NCI-H2227 treated with DMSO at 0.1 percent for 48 hours (cell line): ENCODE data around the gene WDR27.
"Not testable (repeated sequence)": the region's sequence is repeated elsewhere in the genome, so short reads cannot be mapped to it uniquely, and the experiment has no call there.

ENCODE experiments used
- DNase-seq: peaks from one replicate; lab custom pipeline; 2025; lab: John Stamatoyannopoulos, UW

The WDR27 gene

DNA sequence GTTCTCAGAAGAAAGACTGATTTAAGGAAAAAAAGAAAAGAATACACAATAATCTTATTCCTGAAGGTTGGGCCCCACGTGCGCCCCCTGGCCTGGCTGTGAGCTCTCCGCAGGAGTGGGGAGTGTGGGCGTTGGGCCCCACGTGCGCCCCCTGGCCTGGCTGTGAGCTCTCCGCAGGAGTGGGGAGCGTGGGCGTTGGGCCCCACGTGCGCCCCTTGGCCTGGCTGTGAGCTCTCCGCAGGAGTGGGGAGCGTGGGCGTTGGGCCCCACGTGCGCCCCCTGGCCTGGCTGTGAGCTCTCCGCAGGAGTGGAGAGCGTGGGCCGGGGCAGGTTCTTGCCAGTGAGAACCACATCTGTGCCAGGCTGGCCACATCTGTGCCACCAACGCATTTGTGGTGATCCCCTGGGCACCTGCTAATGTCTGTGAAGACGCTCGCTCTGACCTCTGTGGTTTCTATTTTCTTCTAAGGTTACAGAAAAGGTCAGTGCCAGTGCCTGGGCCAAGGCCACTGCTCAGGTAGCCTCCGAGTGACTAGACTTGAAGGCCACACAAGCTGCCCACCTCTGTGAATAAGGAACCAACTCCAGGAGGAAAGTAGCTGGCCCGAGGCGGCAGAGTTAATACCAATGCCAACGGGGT is 41.0 kb downstream of the WDR27 start:
- no peak for DNase-seq

DNA sequence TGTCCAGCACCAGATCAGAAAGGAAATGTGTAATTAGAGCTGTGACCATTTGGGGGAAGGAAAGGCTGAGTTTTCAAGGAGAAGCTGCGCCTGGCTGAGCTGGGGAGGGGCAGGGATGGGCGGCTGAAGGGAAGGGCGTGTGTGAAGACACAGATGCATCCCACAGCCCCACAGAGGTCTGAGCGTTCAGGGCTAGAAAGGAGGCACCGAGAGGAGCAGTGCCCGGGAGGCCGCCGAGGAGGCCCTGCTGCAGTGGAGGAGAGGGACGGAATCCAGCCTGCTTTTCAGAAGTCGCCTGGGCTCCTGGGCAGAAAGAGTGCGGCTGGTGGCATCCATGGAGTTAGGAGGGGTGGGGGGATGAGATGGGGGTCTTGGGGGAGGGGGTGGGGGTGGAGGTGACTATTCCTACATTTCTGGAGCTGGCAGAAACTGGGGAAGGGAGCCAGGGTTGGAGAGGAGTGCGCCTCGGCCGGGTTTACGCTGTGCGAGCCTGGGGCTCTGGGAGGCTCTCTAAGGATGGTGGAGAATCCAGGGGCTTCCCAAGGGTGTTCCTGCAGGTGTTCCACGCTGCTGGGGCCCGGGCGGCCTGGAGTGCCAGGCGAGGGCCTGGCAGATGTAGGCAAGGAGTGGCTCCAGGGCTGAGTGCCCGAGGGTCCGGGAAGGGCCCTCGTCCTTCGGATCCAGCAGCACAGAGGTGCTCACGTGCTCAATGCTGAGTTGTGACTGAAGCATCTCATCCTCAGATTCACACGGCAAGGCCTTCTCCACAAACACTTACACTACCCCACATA is 41.8 kb downstream of the WDR27 start:
- DNase-seq: no peak

DNA sequence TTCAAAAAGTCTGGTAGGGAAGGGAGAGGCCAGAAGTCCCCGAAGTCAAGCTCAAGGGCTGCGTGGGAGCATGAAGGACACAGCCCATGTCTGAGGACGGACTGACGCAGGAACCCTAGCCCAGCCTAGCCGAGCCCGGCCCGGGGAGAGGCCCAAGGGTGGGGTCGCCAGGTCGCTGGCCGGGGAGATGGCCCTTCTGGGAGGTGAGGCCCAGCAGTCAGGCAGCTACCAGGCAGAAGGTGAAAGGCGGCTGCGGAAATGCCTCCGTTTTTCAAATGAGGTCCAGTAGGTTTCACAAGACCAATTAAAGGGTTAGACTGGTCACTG is 44.6 kb downstream of the WDR27 start:
- DNase-seq: no peak

DNA sequence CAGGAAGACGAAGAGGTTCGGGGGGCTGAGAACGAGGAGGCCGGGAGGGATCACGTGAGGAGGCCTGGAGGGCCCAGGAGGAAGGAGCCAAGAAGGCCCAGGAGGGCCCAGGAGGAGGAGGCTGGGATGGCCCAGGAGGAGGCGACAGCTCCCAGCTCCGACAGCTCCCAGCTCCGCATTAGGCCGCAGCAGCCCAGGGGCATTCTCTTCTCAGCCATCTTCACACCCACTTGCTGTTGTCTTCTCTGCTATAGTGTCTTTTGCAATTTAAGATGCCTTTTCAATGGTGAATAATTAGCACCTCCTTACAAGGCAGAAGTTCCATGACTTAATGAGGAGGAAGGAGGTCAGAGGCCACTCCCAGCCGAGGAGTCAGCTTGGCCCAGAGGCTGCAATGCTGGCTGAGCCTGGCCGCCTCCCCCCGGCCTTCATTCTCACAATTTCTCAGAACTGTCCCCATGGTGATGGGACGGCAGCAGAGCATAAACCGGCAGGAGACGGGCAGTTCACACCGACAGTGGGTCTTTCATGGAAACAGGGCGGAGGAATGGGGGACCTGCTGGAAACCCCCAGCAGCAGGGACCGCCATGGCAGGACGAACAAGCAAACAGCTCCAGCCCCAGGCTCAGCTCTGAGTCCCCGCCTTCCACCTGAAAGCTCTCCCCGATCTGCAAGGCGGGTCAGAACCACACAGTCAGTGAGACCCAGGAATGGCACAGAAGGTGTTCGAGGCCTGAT is 45.1 kb downstream of the WDR27 start:
- no peak for DNase-seq

DNA sequence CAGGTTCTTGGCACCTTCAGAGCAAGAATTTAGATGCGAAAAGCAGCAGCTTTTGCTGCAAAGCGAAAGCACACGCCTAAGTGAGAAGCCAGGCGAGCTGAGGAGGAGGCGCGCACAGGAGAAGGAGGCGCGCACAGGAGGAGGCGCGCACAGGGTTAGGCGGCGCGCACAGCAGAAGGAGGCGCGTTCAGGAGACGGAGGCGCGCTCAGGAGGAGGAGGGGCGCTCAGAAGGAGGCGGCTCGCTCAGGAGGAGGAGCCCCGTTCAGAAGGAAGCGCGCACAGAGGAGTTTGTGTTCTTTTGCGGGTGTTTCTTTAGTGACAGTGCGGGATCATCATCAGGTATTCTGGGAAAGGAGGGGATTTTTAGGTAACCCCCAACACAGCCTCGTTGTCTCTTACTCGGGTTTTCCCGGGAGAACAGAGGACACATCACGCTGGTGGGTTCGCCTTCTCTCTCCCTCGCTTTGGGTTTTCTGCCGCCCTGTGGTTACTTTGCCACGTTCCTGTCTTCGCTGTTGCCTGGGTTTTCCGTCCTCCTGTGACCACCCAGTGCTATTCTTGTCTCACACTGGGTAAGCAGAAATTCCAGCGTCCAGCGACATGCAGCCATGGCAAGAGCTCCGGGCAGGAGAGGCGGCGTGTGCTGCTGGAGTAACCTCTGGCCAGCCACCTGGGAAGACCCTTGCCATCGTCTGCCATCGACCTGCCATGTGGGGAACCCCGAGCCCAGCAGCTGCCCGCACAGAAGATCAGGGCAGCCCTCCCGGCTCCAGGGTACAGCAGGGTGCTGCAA is 47.0 kb downstream of the WDR27 start:
- peak; percentile 77 for DNase-seq

DNA sequence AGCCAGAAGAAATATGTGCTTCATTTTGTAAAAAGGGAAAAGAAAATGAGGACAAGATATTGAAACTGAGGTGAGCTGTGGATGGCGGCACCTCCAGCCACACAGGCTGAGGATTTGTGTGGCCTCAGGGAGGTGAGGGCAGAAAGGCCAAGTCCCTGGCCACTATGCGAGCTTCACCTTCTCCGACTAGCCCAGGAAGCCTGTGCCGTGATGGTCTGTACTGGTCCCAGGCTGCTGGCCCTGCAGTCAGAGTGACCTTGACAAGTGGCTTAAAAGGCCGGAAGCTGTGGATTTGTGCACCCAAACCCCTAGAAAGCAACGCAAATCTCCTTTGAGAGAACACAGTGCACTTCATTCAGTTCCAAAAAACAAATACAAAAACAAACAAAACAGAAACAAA is 48.1 kb downstream of the WDR27 start:
- DNase-seq: no peak

DNA sequence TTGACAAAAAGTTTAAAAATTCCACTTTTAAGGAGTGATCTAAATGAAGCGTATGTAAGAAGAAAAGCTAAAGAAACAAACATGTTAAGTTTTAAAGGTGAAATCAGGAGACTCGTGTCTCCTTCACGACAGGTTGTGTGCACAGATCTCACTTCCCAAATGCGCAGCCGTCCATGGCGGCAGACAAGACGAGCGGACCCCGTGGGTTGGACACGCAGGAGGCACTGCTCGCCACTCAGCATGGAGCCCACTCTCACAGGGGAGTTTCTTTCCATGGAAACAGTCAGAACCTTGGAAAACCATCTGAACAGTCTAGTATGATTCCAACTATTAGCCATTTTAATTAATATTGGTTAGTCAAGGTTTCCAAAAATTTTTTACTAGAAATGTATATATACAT is 48.9 kb downstream of the WDR27 start:
- DNase-seq: no peak

DNA sequence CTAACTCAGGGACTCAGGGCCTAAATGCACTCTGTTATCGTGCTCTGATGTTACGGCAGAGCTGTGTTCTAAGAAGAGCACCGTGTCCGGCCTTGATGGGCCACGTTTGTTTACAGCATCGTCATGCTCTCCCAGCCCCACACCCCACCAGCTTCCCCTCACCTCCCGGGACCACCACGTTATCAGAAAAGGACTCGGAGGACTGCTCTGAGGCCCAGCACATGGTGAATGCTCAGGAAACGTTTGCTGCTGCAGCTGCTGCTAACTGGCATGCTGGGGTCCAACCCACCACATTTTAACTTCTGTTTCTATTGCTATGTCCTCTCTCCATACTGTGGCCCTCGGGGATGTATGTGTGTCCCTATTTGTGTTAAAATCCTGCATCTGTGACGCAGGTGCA is 50.3 kb downstream of the WDR27 start:
- no peak for DNase-seq

DNA sequence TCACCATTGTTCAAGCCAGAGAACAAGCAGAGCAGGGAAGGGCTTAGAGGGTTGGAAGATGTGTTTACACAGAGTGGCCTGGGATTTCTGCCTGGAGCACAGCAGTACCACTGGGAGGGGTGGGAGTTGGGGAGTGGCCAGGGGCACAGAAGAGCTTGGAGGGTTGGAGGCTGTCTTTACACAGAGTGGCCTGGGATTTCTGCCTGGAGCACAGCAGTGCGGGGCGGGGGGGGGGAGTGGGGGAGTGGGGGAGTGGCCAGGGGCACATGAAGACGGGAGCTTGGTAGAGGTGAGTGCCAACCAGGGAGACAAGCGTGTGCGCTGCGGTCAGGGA is 50.9 kb downstream of the WDR27 start:
- DNase-seq: no peak

DNA sequence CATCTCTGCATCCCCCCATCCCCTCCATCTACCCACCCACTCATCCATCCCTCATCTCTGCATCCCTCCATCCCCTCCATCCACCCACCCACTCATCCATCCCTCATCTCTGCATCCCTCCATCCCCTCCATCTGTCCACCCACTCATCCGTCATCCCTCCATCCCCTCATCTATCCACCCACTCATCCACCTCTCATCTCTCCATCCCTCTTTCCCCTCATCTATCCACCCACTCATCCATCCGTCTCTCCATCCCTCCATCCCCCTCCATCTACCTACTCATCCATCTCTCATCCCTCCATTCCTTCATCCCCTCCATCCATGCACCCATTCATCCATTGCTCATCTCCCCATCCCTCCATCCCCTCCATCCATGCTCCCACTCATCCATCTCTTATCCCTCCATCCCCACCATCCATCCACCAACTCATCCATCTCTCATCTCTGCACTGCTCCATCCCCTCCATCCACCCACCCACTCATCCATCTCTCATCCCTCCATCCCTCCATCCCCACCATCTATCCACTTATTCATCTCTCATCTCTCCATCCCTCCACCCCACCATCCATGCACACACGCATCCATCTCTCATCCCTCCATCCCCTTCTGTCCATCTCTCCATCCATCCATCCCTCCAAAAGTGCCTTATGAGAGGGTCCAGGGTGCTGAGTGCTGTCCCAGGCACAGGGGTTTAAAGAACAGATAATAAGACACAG is 51.4 kb downstream of the WDR27 start:
- DNase-seq: no peak

DNA sequence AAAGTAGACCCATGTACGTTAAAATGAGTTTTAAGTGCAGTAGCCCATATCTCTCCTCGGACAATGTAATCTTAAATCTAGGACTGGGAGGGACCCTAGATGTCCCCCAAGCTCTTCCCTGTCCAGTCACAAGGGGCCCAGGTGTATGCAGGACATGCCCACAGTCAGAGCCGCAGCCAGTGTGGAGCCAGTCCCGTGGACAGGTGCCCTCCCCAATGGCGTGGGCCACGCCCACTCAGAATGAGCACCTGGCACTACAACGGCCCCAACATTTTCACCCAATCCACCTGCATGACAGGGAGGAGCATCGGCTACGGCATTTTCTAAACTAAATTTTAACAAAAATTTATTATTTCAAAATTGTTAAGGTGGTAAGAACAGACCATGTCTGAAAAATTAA is 53.2 kb downstream of the WDR27 start:
- DNase-seq: no peak

DNA sequence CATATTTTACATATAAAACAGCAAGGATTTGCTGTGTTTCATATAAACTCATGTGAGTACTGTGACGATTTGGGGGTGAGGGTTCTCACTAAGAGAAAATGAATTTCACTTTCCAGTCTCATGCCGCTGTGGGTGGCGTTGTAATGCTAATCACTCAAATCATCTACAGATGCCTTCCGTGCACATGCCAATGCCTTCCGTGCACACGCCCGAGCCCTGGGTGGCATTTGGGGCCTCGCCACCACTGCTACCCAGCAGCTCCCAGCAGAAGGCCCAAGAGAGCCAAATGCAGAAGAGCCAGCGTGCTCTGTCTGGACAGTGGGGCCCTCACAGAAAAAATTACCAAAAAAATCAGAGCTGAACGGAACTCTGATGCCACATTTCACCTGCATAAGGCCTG is 53.7 kb downstream of the WDR27 start:
- no peak for DNase-seq

DNA sequence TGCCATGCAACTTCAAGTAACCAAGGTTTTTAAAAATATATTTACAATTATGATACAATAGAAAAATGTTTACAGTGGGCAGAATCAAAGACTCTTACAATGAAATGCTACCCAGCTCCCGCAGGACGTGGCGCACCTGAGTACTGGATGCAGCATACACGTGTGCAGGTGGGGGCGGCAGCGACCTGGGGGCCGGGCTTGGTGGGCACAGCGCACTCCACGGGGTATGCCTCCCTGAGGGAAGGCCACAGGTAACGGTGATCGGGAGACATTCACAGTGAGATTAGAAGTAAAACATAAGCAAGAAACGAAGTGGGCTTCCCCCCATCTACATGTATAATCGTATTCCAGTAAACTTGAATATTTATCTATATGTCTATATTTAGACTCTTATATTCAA is 54.2 kb downstream of the WDR27 start:
- no peak for DNase-seq

DNA sequence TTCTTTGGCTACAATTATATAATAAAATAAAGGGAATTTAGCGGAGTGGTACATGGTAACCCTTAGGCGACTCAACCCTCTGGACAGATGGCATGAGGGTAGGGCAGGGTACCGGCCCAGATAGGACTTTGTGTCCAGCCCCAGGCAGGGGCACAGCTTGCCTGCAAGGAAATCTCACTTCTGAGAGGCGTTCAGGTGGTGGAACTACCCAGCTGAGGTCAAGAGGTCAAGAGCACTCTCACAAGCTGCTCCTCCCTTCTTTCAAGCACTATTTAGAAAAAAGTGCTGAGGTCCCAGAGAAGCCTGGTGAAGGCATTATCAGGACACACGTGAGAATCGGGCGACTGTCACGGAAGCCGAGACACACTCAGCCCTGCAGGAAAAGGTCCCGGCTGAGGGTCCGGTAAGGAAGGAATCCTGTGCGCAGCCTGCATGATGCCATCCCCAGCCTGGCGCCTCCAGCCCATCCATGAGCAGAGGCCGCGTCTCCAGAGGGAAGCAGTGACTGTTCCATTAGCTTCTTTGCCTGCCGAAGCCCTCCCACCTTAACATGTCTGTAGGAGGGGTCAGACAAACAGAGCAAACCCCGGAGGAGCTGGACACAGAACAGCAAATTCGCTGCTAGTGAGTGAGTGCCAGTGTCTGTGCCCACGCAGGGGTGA is 54.8 kb downstream of the WDR27 start:
- DNase-seq: no peak

DNA sequence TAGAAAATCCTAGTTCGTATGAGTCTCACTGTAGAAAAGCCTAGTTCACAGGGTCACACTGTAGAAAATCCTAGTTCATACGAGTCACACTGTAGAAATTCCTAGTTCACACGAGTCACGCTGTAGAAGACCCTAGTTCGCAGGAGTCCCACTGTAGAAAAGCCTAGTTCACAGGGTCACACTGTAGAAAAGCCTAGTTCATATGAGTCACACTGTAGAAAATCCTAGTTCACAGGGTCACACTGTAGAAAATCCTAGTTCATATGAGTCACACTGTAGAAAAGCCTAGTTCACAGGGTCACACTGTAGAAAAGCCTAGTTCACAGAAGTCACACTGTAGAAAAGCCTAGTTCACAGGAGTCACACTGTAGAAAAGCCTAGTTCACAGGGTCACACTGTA is 56.4 kb downstream of the WDR27 start:
- DNase-seq: not testable (repeated sequence)

DNA sequence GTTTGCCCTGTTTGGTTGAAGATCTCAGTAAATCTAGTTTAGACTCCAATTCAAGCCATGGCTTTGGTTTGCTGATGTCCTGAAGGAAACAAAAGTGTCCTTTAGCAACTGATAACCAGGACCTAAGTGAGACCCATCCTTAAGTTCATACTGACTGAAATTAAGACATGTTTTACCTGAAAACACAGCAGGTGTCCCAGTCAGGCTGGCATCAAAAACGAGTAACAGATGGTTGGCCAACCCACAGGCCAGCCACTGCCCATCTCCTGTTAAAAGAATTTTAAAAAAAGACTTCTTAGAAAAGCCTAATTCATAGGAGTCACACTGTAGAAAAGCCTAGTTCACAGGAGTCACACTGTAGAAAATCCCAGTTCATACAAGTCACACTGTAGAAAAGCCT is 58.3 kb downstream of the WDR27 start:
- DNase-seq: no peak

DNA sequence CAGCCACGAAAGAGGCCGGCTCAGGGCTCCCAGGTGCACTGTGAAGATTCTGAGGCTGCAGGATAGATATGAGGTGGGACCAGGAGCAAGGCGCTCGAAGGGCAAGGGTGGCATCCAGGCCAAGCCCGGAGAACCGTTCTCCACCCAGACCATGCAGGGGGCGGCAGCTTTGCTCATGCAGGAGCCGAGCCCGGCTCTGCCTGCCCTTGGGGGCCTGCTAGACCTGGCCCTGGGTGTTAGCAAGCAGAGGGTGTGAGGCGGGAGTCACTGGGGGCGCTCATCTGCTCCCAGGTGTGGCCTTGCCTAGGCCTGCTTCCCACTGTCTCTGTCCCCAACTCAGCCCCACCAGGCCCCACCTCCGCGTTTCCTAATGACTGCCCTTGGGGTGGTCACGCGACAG is 59.4 kb downstream of the WDR27 start:
- no peak for DNase-seq

DNA sequence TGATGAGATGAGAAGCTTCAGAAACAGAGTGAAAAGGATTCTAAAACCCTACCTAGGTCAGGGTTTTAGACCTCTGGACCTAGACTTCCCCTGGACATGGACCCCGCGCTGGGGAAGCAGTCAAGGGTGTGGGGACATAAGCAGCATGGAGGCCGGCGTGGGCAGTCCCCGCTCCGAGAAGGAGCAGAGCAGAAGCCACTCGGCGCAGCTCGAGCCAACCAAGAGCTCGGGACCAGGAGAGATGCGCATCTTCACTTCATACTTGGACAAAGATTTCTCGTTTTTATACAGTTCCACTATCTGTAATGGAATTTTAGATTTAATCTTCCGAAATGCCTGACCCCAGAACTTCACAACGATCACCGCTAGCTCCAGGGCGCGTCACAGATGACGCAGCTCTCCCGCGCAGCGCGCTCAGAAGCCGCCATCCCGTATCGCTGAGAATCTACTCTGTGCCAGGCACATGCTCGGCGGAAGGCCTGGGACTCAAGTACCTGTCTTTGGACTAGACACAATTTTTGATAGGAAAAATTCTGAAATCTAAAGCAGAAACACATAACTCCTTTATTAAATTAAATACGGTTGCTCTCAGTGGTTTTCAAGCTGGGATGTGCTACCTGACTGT is 60.3 kb downstream of the WDR27 start:
- DNase-seq: no peak

DNA sequence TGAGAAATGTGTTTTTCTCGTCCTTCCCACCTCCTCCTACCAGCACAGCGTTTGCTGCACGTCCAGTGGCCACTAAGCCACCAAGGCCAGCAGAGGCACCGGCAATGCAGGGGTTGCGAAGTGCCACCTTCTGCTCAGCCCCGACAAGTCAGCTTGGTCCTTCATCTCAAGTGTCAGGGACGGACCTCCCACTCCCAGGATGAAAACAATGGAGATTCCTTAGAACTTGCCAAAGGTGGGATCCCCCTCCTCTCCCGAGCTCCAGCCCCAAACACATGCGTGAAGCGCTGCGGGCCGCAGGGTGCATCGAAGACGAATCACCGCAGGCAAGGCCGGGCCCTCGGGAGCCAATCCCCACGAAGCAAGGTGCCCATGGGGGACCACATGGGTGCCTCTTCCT is 60.8 kb downstream of the WDR27 start:
- no peak for DNase-seq

DNA sequence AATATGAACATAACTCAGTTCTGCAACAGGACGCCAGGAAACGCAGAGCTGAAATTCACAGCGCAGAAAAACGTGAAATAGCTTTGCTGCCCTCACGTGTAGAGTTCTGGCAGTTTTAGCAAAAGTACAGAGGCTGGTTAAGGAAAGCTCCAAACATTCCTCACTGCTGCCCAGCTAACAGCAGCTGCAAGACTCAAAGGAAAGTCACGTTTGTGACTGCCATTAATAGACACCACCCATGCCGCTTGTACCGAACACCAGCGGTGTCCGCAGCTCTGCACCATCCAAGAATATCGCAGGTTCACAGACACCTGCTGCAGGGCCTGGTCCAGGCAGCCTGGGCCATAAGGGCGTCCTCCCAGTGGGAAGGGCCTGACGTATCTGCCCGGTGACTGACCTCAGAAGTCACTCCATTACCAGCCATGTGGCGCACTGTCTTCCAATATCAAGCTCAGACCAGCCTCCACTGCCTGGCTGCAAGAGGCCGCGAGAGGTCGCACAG is 61.4 kb downstream of the WDR27 start:
- DNase-seq: no peak
